Activated gamma-delta T cell treated with Interleukin-2 at 50 U/mL for 16 hours (primary cell): ENCODE results near the gene UQCC3.
A peak's percentile ranks its signal among the peaks of the same experiment; 100 is the strongest.
"Not testable (repeated sequence)": the region's sequence is repeated elsewhere in the genome, so short reads cannot be mapped to it uniquely, and the experiment has no call there.

Experiments used
- DNase-seq: peaks from one replicate; pipeline ENCODE4 v3.0.0-alpha.2; 2020

Gene UQCC3, protein sequence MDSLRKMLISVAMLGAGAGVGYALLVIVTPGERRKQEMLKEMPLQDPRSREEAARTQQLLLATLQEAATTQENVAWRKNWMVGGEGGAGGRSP

DNA sequence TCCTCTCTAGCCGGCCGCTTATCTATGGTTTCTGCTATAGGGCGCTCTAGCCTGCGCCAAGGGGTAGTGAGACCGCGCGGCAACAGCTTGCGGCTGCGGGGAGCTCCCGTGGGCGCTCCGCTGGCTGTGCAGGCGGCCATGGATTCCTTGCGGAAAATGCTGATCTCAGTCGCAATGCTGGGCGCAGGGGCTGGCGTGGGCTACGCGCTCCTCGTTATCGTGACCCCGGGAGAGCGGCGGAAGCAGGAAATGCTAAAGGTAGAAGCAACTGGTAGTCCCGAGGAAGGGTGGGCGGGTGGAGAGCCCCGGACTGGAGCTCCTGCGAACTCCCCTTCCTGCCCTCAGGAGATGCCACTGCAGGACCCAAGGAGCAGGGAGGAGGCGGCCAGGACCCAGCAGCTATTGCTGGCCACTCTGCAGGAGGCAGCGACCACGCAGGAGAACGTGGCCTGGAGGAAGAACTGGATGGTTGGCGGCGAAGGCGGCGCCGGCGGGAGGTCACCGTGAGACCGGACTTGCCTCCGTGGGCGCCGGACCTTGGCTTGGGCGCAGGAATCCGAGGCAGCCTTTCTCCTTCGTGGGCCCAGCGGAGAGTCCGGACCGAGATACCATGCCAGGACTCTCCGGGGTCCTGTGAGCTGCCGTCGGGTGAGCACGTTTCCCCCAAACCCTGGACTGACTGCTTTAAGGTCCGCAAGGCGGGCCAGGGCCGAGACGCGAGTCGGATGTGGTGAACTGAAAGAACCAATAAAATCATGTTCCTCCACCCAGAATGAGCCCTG, at the start of gene UQCC3, which contains the start of gene LBHD1:
TSS of gene UQCC3 (plus strand) at position 66 of the 782 bp plus-strand sequence. CDS start at position 139, 73 bp downstream.
TSS of gene LBHD1 (minus strand) at position 660 of the 782 bp plus-strand sequence. CDS start 2,236 bp downstream, outside the sequence.
- DNase-seq, result peak; percentile 71

DNA sequence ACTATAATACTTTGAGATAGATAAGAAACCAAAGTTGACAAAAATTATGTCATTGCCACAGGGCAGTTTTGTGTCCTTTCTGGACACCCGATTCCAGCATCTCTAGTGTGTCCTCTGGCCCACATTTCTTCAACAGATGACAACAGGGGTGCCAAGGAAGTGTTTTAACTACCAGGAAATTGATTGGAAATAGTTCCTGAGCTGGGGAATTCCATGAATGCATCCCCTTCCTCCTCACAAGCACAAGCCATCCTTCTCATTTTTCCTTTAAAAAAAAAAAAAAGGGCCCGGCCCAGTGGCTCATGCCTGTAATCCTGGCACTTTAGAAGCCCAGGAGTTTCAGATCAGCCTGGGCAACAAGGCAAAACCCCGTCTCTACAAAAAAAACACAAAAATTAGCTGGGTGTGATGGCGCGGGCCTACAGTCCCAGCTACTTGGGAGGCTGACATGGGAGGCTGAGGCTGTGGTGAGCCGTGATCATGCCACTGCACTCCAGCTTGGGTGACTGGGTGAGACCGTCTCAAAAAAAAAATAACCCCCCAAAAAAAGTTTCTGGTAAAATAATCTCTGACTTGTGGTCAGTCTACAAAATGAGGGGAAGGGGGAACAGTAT, 48.9 kb upstream of the UQCC3 start:
- no peak for DNase-seq

DNA sequence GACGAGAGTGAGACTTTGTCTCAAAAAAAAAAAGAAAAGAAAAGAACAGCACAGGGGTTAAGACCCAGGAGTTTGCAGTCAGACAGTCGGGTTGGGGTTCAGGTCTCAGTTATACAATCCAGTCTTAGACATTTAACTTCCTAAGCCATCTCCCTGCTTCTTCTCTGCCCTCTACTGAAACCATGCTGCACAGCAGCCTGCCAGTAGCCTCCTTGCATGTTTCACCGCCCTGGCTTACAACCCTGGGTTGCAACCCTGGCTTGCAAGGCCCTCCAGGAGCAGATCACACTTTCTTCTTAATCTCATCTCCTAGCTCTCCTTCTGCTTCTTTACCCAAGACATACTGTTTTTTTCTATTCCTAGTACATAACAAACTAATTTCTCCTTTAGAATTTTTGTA, 43.8 kb upstream of the UQCC3 start:
- DNase-seq, result no peak

DNA sequence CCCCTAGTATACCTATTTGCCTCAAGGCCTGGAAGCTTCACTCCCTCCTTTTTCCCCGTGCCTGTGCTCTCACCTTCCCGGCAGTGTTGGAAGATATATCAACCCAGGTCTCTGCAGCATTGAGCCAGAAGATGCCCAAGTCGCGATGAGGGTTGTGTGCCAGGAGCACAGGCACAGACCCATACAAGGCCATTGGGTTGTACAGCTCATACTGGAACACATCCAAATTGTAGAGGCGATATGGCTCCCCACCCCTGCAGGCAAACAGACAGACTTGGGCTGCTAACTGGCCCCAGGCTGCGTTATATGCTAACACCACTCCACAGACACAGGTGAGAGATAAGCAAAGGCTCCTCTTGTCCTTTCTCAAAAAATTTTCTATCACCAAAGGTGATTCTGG, 39.0 kb upstream of the UQCC3 start:
- no peak for DNase-seq

DNA sequence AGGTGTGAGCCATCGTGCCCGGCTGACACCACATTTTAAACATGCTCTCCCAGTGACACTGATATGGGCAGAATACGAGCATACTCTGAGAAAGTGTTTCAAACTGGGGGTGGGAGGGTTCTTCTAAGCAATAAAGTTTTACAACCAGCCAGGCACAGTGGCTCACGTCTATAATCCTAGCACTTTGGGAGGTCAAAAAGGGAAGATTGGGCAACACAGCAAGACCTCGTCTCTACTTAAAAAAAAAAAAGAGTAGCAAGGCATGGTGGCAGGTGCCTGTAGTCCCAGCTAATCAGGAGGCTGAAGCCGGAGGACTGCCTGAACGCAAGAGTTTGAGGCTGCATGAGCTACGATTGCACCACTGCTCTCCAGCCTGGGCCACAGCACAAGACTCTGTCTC, 27.3 kb upstream of the UQCC3 start:
- no peak for DNase-seq

DNA sequence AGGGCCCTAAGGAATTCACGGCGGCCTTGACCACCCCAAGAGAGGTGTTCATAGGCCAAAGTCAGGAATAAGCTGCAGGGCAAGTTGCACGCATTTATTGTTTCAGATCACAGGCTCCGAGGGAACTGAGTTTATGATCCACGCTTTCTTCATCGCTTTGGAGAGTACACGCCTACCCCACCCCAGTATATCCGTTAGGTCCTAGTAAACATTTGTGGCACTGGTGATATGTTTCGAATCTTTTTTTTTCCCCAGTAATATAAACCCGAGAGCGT, 25.9 kb upstream of the UQCC3 start:
- DNase-seq, result no peak

DNA sequence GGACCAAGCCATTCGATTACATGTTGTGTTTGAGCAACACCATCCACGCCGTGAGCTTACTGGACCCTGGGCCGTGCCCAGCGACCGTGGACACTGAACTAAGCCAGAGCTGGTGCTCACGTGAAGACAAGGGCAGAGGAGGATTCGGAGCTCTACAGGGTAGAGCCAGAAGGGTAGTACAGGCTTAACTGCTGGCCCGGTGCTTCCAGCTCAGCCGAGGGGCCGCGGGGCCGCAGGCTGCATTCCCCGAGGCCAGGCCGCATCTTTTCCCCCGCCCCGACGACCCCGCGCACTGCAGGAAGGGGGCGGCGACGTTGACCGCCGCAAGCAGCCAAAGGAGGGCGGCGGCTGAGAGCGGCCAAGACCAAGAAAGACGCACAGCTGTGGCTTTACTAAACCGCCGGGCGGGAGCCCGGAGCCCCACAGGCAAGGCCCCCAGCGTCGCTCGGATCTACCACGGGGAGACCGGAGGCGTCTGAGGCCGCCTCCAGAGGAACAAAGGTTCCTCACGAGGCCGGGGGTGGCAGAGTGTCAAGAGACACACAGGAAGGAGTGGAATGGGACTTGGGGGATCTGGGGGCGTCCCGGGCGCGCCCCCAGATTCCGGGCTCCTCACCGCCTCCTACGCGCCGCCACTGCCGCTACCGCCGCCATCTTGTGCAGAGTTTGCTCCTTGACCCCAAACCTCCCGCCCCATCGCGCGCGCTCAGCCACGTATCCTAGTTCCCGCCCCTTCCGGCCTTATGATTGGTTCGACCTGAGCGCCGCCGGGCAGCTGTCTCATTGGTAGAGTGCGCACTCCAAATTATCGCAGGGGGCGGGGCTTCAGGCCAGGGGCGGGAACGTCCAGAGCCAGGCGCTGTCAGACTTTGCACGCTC, 25.3 kb upstream of the UQCC3 start, which contains the start of gene GANAB:
TSS of gene GANAB (minus strand) at position 668 of the 879 bp plus-strand sequence. CDS start at position 654, 14 bp downstream.
- peak; percentile 99 for DNase-seq

DNA sequence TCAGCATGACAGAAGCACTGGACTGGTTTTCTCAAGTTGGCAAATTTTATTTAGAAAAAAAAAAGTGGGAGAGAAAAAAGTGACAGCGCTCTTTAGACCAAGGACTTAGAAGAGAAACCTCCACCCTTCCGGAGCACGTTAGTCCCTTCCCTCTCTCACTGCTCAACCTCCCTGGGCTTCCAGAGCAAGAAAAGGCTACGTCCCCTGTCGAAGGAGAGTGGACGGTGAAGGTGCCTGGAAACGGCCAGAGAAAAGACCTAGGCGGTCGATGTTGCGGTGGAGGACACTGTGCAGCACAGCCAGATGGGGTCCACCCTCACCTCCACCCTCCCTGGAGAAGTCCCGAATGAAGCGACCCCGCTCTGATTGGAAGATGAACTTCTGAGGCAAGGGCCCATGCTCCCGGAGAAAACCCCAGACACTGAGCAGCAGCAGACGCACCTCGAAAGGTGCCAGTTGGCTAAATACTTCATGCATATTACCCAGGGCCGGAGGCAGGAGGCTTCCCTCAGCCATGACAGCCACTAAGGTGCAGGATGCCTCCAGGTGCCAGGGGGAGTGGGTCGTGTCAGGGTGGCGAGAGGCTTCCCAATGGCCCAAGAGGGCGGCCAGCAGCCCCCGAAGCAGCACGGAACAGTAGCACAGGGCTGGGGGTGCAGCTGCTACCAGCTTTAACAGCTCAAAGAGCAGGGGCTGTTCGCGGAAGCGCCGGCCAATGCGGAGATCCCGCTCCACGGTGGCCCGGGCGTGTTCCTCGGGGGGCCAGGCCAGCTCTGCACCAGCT, 24.5 kb upstream of the UQCC3 start:
- DNase-seq, result no peak

DNA sequence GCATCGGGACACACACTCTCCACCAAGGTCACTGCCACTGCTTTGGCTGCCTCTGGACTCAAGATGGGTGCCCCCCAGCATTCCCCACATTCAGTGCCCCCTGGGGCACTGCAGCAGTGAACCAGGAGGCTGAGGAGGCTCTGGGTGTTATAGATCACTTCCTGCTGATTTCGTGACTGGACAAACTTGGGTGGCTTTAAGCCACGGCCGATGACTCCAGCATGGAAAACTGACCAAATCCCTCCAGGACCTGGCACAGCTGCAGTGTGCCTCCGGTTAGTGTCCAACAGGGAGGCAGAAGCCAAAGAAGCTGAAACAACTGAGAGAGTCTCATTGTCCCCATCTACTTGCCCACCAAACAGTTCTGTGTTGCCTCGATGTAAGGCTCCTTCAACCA, 23.9 kb upstream of the UQCC3 start:
- DNase-seq, result no peak

DNA sequence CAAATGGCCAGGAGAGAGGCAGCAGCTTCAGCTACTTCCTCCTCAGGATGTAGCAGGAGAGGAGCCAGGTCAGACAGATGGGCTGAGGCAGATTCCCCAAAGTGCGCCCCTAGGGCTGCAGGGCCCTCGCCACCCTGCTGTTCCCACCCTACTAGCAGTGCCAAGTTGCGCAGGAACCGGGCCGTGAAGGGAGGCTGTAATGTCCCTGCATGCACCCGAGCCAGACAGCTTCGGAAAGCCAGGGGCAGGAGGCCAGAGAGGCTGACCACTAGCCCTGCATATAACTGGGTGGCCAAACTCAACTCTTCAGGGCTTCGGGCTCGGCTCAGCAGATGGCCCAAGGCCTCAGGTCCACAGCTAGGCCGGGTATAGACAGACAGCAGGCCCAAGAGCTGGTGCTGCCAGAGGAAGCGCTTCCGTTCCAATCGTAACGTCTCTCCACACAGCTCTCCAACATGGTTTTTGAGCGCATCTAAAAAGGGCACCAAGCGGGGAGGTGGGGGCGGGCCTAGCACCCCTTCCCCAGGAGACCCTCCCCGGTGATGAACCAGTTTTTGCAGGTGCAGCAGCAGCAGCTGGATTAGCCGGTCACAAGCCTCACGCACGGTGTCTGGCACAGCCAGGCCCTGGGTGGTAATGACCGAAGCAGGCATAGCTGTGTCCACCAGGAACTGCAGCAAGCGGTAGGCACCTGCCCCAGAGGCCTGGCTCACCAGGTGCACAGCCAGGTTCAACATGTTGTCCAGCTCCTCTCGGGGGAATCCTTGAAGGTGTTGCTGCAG, 23.1 kb upstream of the UQCC3 start:
- no peak for DNase-seq

DNA sequence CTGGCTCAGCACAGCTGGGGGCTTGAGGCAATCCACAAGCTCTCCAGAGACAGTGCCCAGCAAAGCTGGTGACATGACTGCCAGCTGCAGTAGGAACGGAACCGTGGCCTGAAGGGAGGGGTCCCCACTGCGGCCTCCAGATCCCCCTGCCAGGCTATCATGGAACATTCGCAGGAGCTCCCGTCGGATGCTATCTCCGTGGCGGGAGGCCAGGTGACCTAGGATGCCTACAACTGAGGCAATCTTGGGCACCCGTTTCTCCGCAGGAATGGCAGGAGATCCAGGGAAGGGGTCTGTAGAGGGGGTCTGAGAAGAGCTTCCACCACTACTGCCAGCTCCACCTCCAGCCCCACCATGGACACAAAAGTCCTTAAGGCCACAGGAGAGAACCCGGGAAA, 22.5 kb upstream of the UQCC3 start:
- no peak for DNase-seq

DNA sequence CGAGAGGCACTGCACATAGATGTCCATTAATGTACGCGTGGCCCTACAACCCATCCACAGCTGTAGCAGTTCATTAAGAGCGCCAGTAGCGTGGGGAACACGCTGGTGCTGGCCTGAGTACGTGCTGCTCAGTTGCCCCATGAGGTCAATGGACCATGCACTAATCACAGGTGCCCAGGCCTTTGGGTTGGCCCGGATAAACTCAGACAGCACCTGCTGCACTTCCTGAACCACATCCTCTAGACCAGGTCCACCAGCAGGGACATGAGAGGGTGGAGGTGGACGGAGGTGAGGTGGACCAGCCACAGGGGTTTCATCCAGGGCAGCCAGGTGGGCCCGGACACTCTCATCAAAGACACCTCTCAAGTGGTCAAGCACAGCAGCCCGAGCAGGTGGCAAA, 22.0 kb upstream of the UQCC3 start:
- no peak for DNase-seq

DNA sequence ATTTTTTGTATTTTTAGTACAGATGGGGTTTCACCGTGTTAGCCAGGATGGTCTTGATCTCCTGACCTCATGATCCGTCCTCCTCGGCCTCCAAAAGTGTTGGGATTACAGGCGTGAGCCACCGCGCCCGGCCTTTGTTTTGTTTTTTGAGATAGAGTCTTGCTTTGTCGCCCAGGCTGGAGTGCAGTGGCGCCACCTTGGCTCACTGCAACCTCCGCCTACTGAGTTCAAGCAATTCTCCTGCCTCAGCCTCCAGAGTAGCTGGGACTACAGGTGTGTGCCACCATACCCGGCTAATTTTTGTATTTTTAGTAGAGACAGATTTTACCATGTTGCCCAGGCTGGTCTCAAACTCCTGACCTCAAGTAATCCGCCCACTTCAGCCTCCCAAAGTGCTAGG, 21.2 kb upstream of the UQCC3 start:
- not testable (repeated sequence) for DNase-seq

DNA sequence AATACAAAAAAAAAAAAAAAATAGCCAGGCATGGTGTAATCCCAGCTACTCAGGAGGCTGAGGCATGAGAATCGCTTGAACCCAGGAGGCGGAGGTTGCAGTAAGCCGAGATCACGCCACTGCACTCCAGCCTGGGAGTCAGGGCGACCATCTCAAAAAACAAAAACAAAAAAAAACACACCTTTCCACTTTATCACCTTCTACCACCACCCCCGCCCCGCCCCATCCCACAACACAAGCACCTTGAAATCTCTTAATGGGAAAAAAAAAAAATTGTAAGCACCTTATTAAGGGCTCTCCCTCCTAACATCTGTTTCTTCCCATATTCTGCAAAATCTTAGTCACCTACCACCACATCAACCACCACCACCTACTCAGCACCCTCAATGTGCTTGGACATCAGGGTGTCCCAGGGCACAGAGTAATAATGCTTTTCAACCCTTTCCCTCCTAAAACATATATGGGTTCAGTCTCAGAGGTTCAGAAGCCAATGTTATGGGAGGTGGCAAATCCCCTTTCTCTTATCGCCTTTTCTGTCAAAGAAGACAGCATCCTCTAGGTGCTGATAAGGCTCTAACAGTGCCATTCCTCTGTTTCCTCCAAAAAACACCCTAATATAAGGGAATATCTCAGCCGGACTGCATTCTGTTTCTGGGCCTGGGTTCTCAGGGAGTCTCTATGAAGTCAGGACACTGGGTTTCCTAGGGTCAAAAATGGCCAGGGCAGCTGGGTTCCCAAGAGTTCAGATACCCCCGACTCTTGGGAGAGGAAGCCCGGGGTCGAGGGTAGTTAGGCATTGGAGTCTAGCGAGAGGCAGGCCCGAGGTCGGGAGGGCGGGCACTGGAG, 19.1 kb upstream of the UQCC3 start:
- no peak for DNase-seq

DNA sequence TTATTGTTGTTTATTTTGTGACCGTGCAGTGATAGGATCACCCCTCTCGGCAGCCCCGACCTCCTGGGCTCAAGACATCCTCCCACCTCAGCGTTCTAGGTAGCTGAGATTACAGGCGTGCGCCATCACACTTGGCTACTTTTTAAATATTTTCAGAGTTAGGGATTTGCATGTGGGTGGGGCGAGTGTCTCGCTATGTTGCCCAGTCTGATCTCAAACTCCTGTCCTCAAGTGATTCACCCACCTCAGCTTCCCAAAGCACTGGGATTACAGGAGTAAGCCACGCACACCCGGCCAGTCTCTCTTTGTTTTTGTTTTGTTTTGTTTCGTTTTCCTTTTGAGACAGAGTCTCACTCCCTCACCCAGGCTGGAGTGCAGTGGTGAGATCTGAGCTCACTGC, 17.2 kb upstream of the UQCC3 start:
- DNase-seq, result no peak

DNA sequence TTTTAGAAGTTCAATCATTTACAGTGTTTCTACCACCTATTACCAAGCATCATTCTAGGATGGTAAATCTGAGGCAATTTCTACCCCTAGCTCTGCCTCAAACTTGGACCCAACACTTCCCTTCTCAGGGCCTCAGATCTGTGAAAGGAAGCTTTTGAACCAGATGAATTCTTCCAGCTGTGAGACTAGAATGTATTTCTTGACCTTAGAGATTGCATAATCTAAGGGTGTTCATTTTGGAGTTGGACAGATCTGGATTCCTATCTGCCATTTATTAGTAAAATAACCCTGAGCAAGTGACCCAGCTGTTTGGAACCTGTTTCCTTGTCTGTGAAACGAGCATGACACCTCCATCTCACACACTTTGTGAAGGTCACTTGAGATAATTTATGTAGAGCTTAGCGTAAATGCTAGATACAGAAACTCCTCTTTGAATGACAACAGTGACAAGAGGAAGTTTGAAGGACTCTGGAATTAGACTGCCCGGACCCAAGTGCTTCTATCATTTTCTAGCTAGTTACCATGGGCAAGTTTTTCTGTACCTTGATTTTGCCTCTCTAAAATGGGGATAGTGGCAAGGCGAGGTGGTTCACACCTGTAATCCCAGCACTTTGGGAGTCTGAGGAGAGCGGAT, 14.6 kb upstream of the UQCC3 start:
- DNase-seq, result no peak

DNA sequence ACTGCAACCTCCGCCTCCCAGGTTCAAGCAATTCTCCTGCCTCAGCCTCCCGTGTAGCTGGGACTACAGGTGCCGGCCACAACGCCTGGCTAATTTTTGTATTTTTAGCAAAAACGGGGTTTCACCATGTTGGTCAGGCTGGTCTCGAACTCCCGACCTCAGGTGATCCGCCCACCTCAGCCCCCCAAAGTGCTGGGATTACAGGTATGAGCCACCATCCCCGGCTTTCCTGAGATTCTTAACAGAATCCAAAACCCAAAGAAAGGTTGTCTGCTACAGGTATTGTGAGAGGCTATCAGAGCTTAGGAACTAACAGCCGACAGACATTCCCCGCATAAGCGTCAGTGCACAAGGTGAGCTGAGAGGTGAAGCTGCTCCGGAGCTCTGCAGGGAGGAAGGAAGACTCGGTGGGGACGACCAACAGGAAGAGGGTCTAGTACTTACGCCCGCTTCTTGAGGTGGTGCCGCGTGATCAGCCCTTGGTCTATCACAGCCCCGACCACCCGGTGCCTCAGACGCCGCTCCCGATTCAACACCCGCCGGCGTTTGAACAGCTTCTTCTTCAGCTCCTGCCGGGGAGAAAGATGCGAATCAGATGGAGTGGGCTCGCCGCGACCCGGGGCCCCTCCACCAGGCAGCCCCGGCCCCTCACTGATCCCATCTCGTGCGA, 6.9 kb upstream of the UQCC3 start:
- peak; percentile 53 for DNase-seq

DNA sequence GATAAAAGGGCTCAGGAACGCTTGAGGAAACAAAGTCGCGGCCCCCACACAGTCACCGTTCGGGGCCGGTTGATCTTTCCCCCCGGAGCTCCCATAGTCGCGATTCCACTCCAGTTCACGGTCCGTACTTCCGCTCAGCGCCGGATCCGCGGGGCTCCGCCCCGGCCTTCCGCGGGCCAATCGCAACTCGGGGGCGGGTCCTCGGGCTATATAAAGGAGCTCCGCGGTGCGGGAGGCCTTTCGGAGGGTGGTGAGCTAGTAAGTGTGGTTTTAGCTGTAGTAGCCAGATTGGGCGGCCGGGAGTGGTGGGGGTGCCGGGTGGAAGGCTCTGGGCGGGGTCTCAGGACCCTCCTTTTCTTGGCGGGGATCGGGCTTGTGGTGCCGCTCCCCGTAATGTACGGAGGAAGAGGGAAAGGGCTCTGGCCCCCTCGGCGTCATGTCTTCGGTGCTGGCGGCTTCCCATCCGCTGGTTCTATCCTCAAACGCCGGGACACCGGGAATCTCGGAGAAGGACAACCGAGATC, 6.3 kb upstream of the UQCC3 start, which contains the start of the genes C11orf98 and CSKMT:
TSS of gene C11orf98 (minus strand) at position 136 of the 524 bp plus-strand sequence. CDS start at position 95, 41 bp downstream.
TSS of gene CSKMT (plus strand) at position 238 of the 524 bp plus-strand sequence. CDS start 568 bp downstream, outside the sequence.
- peak; percentile 95 for DNase-seq
